CD4-positive, alpha-beta T cell treated with Interferon alpha-2 for 1 hour (primary cell): ENCODE measurements around the gene GHDC.

Experiments
- DNase-seq, 2 donors: peaks; one replicate each; pipeline ENCODE4 v3.0.0-alpha.2; 2020 to 2022

The GHDC gene

DNA sequence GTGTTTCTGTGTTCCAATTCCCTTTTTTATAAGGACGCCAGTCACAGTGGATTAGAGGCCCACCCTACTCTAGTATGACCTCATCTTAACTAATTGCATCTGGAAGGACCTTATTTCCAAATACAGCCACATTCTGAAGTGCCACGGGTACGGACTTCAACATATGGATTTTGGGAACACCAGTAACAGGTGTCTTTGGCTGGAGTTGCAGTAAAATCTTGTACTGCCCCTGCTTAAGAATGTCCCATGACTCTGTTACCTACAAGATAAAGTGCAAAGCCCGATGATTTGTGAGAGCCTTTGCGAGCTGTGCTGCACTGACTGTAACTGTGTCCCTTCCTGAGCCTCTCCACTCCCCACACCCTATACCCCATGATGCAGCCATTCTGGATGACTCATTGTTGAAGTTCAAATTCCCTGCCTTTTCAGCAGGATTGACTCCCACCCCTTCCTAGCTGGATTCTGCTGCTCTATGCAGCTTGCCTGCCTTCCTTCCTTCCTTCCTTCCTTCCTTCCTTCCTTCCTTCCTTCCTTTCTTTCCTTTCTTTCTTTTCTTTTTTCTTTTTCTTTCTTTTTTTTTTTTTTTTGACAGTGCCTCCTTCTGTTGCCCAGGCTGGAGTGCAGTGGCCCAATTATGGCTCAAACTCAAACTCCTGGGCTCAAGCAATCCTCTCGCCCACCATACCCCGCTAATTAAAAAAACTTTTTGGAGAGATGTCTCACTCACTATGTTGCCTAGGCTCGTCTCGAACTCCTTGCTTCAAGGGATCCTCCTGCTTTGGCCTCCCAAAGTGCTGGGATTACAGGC, 11.2 kb downstream of the GHDC start:
- DNase-seq, result no peak

- DNase-seq, result no peak
Observed at GRCh38 chr17:42181851-42182207, 12.5 kb downstream of the GHDC start.

DNA sequence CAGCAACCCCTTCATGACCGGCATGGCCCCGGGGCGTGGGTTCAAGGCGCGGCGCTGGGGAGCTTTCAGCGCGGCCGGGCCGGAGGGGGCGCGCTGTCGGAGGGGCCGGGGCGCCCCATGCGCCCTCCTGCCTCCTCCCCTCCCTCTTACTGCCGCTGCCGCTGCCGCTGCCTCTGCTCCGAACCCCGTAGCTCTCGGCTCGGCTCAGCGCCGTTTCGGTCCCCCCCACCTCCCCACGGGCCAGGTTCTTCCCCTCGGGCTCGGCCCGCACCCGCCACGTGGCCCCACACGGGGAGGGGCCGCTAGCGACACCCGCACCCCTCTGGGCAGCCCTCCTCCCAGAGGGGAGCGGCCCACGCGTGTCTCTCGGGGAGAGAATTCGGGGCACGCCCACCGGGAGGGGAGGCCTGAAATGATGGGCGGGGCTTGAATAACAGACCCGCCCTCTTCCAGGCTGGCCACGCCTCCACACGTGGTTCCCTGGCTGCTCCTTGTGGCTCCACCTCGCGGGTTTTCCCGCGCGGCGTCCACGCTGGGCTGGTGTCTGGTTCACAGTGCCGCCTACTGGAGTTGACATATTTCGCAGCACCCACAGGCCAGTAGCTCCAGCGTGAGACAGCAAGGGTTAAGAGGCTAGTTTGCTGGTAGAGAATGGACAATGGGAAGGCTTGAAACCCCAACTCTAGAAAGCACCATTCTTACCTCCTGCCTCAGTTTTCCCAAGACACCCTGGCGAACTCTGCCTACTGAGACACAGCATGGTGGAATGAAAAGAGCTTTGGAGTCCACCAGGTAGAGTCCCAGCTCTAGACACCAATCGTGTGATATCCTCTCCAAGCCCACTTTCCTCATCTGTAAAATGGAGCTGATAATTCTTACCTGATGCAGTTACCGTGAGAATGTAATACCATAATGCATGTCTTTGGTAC, 13.1 kb downstream of the GHDC start, which contains the start of gene KCNH4:
KCNH4 (minus strand) TSS at position 221 of the 929 bp plus-strand sequence; CDS start at position 24, 197 bp downstream.
- peak; percentile 91 to 94 for DNase-seq

GRCh38 chr17:42180411-42180921, 13.8 kb downstream of the GHDC start:
- no peak for DNase-seq

DNA sequence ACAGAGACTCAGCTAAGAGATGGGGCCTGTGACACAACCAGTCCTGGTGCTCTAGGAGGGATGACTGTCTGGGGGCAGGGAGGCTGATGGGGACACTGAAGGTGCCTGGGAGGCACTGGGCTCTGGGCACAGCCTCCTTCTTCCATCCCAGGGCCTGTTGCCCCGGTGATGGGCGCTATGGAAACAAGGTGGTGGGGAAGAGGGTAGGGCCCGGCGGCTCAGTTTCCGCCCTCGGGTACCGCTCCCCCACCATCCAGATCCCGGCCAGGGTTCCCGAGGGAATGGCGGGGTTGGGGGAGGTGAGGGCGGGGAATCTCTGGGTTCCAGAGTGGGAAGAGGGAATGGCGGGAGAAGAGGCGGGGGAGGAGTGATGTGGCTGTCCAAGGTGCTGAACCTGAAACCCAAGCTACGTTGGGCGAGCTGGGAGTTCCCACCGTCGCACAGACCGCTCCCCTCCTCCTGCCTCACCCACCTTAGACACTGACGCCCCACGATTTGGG, 14.3 kb downstream of the GHDC start:
- no peak for DNase-seq

- DNase-seq, result no peak
Observed at GRCh38 chr17:42179335-42179734, 15.0 kb downstream of the GHDC start.

DNA sequence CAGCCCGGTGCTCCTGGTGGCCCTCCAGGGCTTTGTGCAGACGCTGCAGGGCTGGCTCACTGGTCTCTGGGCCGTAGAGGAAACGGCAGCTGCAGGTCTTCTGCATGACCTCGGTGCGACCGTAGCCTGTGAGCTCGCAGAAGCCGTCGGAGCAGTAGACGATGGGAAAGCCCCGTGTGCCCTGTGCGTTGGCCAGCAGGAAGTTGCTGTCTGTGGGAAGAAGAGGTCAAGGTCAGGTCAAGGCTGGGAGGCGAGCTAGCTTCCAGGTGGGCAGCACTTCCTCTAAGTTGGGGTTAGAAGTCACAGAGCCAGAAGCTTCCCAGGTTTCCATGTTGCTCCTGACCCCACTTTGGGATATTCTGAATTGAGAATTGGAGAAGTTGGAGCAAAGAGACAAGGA, 15.5 kb downstream of the GHDC start:
- DNase-seq, result peak; percentile 43 to 48

DNA sequence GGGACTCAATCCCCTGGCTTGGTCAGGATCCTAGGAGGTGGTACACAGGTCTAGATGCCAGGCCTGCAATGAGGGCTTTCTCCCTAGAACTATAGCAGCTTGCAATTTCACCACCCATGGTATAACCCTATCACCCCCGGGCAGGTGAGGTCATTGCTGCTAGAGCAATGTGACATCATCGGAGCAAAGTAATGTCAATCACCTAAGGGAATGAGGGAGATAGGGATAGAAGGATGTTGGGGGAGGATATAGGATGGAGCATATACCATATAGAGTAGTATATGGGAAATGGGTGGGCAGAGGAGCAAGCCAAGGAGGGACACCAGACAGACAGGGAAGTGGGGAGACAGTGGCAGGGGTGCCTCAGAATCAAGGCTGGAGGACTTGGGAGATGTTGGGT, 16.6 kb downstream of the GHDC start:
- DNase-seq, result no peak

DNA sequence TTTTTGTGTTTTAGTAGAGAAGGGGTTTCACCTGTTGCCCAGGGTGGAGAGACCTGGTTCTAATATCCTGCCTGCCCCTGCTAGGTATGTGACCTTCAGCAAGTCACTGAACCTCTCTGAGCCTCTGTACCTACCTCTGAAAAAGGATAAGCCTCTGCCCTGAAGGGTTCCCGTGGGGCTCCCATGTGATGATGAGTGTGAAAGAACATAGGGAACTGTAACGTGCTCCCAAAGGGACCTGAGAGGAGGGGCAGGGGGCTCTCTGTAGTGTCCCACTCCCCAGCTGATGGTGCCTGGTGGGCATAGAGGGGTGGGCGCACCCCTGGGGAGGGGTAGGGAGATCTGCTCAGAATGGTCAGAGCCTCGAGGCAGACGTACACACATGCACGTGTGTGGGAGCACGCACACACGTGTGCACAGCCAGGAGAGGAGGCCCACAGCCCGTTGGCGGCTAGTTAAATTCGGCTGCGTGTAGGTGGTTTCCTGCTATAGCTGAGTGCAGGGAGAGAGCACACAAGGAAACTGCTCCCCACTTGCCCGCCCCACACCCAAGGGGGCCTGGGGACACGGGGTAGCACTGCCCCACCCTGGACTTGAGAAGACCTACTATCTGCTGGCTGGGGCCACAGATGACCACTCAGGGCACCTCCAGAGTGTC, 20.0 kb downstream of the GHDC start:
- no peak for DNase-seq

- no peak for DNase-seq
Observed at GRCh38 chr17:42171831-42172230, 22.5 kb downstream of the GHDC start.

DNA sequence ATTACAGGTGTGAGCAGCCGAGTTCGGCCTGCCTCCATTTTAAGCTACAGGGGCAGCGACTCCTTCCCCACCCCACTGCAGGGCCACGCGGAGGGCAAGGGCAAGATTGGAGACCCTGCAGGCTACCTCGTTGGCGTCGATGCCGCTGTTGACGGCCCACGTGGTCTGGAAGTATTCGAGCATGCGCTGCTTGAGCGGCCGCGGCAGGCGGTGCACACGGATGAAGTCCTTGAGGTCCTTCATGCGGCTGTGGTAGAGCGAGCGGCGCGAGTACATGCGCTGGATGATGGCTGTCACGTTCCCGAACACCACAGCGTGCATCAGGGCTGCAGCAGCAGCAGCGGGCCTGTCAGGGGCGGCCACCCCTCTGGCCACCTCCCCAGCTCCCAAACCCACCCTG, 24.9 kb downstream of the GHDC start:
- DNase-seq, result no peak

DNA sequence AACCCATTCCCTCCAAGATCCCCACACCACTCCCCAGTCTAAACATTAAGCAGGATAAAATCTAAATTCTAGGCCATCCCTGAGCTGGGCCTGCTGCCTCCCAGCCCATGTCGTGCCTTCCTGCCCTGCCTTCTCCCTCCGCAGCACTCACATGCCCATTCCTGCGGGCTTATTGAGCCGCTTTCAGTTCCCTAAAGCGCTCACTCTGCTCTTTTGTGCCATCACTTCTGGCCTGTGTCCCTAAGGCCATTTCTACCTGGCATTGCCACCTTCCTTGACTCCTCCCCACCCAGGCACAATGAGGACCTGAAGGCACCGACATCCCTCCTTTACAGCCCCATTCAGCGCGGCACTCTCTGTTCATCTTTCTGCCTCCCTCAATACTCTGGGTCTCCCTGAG, 26.5 kb downstream of the GHDC start:
- DNase-seq, result no peak

DNA sequence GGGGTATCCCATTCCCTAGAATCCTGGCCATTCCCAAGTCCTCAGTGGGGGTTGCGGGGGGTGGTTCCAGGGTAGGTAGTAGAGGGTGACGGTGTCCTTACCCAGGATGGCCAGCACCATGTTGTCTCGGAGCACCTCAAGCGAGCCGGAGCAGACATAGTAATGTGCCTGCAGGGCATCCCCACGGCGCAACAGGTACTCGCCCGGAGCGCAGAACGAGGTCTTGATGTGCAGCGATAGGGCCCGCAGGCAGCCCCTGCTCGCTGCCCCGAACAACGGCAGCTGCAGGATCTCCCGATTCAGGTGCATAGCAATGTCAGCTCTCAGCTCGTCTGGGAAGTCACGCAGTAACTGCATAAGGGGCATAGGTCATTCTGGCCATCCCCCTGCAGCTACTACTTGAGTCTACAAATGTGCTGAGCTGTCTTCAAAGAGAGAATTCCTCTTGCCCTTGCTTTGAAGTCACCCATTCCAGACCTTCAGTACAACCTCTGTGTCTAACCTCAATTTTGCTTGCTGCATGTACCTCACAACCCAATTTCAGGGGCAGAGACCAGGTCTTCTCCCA, 28.0 kb downstream of the GHDC start:
- no peak for DNase-seq

- no peak for DNase-seq
Observed at GRCh38 chr17:42165751-42166150, 28.5 kb downstream of the GHDC start.

DNA sequence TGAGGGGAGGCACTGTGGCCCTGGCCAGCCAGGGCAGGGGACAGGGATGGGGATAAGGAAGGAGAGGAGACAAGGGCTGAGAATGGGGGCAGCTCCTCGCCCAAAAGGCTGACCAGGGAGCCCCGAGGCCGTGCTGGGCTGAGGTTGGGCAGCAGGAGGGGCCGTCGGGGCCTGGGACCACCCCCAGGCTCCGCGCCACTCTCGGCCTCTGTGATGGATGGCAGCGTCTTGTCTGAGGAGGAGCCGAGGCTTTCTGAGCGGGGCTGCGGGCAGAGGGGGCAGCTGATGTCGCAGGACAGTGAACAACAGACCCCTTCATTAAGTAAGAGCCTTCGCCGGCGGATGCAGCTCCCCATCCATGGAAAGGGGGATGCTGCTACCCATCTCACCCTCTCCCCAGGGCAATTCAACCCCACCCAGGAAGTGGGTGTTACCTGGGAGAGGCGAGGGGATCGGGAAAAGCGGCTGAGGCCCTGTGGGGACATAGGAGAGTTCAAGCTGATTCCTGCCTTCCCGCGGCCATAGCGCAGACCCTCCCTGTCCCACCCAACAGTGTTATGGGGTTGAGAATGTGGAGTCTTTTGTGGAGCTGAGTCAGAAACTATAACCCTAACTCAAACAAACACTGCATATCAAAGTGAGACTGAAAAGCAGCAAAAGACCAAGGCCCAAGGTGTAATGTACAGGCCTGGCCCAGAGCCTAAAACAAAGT, 30.4 kb downstream of the GHDC start:
- no peak for DNase-seq

- peak in 1 of 2 donors; percentile 28 for DNase-seq
Observed at GRCh38 chr17:42163113-42163512, 31.2 kb downstream of the GHDC start.

DNA sequence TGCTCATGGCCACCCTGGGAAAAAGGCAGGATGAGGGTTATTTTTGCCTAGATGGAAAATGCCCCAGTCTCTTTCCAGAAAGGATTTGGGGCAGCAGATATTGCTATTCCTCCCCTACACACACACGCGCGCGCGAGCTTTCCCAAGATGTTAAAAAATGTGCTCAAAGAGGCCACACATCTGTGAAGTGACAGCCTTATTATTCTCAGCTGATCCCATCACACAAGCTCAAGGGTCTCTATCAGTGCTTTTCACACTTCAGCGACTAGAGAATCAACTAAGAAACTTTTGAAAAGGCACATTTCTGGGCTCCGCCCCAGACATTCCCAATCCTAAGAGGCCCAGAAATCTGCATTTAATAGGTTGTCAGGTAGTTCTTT, 33.8 kb downstream of the GHDC start:
- DNase-seq, result no peak

DNA sequence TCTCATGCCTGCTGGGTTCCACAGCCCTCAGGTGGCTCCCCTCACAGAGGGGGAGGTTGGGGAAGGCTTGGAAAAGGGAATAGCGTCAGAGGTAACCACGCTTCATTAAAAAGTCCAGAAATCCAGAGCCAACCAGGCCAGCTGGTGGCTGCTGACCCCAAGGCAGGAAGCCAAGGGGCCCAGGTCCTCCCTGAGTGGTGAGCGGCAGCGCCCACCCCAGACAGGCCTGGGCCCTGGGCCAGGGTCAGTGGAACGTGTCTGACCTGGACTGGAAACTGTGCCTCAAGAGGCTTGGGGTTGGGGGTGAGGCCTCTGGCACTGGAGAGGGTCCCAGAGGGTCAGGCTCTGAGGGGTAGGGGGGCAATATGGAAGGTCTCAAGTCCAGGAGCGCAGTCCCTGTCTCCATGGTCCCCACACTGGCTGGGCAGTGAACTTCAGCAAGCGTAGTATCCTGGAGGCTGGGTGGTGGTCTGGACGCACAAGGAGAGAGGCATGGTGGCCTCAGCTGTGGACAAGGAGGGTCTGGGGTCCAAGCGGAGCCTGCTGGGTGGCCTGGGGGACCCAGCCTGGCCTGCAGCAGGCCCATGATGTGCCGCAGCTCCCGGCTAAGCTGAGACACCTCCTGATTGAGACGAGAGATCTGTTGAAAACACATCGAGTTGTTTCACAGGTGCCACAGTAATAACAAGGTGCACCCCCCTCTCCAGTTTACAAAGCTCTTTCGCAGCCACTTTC, 34.3 kb downstream of the GHDC start:
- no peak for DNase-seq

DNA sequence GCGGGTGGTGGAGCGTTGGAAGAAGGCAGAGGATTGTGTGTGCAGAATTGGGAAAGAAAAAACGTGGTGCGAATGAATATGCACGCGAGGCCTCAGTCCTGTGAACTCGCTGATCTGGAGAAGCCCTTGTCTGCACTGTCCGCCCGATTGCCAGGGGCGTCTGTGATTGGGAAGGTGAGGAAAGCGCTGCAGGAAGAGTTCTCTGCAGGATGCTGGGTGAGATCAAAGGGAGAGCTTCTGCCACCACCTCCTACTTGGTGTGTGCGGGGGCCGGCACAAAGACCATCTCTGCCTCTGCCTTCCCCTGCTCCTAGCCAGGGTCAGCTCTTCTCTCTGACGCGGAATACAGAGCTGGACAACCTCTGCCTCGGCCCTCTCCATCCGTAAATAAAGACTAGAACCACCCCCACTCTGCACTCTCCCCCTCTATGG, 38.7 kb downstream of the GHDC start:
- DNase-seq, result no peak

GRCh38 chr17:42153919-42154742, 40.2 kb downstream of the GHDC start:
- peak; percentile 21 to 44 for DNase-seq
